ENCODE data around the gene CFAP410. TPM values are rescaled to one million over a fixed set of nuclear protein-coding genes. Genes with fewer than 3 reads are reported as not detected.

CFAP410 gene
- polyA plus RNA-seq, 1 of the 3 experiments (the other 2 are of a cell fraction) = 18.0 TPM

DNA sequence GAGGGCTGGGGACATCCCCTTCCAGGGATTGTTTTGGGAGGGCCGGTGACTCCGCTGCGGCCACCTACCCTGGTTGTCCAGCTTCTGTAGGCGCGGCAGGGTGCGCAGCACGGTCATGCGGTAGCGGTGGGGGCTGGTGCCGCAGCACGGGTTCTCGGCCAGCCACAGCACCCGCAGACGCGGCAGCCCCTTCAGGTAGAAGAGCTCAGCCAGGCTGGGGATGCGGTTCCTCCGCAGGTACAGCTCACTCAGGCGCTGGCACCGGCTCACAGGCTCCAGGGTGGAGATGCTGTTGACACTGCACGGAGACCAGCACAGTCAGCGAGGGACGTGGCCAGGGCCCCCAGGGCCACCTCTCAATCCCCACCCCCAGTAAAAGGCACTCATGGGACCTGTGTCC lies 6.2 kb downstream of the CFAP410 start (continued):
- TF ChIP-seq PBX3 (IDR thresholded peaks at IDR 0.05) (no peak), RFX5 (IDR thresholded peaks at IDR 0.05; ENCODE audit: low read length) (no peak), EZH2phosphoT487 (IDR thresholded peaks at IDR 0.05; ENCODE audit: borderline replicate concordance, low read depth) (no peak), GATA2 (CRISPR knock-in tag; IDR thresholded peaks at IDR 0.05) (no peak), JUND (IDR thresholded peaks at IDR 0.05) (no peak), MEF2A (IDR thresholded peaks at IDR 0.05; ENCODE audit: borderline replicate concordance, low read depth) (no peak), TEAD4 (IDR thresholded peaks at IDR 0.05; ENCODE audit: borderline replicate concordance, insufficient read depth) (no peak)
- TF ChIP-seq, protein P1, sequence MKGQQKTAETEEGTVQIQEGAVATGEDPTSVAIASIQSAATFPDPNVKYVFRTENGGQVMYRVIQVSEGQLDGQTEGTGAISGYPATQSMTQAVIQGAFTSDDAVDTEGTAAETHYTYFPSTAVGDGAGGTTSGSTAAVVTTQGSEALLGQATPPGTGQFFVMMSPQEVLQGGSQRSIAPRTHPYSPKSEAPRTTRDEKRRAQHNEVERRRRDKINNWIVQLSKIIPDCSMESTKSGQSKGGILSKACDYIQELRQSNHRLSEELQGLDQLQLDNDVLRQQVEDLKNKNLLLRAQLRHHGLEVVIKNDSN (IDR thresholded peaks at IDR 0.05; ENCODE audit: borderline replicate concordance, low read depth) = no peak

DNA sequence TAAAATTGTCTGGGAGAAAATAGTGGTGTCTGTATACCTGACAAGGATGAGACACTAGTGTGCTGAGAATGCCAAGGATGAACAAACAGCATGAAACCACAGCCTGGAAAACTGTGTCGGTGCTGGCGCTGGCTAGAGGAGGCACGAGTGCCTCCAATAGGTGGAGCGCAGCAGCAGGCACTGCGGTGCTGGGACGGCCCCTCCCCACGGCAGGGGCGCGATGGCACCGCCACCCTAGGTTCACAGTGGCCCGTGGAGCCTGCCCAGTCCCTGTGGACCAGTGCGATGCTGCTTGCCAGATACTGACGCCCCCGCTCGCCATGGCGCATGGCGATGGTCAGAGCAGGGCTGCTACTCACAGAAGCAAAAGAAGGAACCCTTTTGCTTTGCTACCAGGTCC lies 6.8 kb downstream of the CFAP410 start:
- Histone ChIP-seq H3K27ac (ENCODE audit: low read depth in 2 of 2, low read length in 1 of 2) (no peak overlapping the region), H3K79me2 (ENCODE audit: insufficient read depth) (no peaks in the 10 kb centered on the region), H3K4me2 (no peak overlapping the region), H3F3A (replicated peaks; ENCODE audit: insufficient read depth) (peaks cover 4% of the 10 kb centered on the region), H3K9me3 (no peaks in the 10 kb centered on the region), H3K4me1 (ENCODE audit: control insufficient read depth in 1 of 2, insufficient read depth in 2 of 2, low read depth in 1 of 2, low read length in 1 of 2) (peaks cover 0 to 11% of the 10 kb centered on the region in 2 experiments; a peak in 1 of 4 replicates), H3K4me3 (ENCODE audit: low read depth in 2 of 2, low read length in 1 of 2) (no peak overlapping the region), H3K27me3 (ENCODE audit: insufficient read depth) (no peaks in the 10 kb centered on the region), H4K20me1 (ENCODE audit: insufficient read depth) (no peaks in the 10 kb centered on the region), H3K36me3 (replicated peaks in 1 of 2; ENCODE audit: control insufficient read depth in 1 of 2, insufficient read depth in 2 of 2, low read length in 1 of 2) (peaks cover 0 to 12% of the 10 kb centered on the region in 2 experiments), H3K9me2 (no peaks in the 10 kb centered on the region), H3K9ac (no peak overlapping the region), H2AFZ (ENCODE audit: low read depth) (no peak overlapping the region)
- no peak for DNase-seq
- POLR2A ChIA-PET = no interaction called here
- WGBS (ENCODE audit: low lambda C conversion rate) = 96% methylated on average over 3 of the region's 17 CpGs
- TF ChIP-seq NRF1 (IDR thresholded peaks at IDR 0.05; ENCODE audit: low read depth, low read length) (no peak), GABPA (IDR thresholded peaks at IDR 0.05; ENCODE audit: low read depth) (no peak), ZBTB33 (IDR thresholded peaks at IDR 0.05; ENCODE audit: borderline replicate concordance, low read depth) (no peak), SIN3A (IDR thresholded peaks at IDR 0.05; ENCODE audit: borderline replicate concordance, low read depth, low read length) (no peak), MXI1 (IDR thresholded peaks at IDR 0.05; ENCODE audit: low read depth, low read length) (no peak), EZH2phosphoT487 (IDR thresholded peaks at IDR 0.05; ENCODE audit: borderline replicate concordance, low read depth) (no peak), POLR2AphosphoS5 (IDR thresholded peaks at IDR 0.05; ENCODE audit: low read depth, low read length) (no peak), FOXM1 (IDR thresholded peaks at IDR 0.05; ENCODE audit: low read depth) (no peak), FOXJ3 (CRISPR knock-in tag; IDR thresholded peaks at IDR 0.05) (no peak), RAD21 (IDR thresholded peaks at IDR 0.05; ENCODE audit: low read length) (no peak), TAF1 (IDR thresholded peaks at IDR 0.05; ENCODE audit: borderline replicate concordance, low read depth, low read length) (no peak), MEF2A (IDR thresholded peaks at IDR 0.05; ENCODE audit: borderline replicate concordance, low read depth) (no peak), MAX (IDR thresholded peaks at IDR 0.05; ENCODE audit: low read depth) (no peak)
- TF ChIP-seq, protein P1 (IDR thresholded peaks at IDR 0.05; ENCODE audit: borderline replicate concordance, low read depth) = no peak
- CTCF ChIA-PET = interaction anchor here (0.8 kb wide), 1 partner anchor 34 kb away, joined by 3 read pairs; no protein-coding TSS in a partner anchor
